Measurements from ENCODE around the gene GRIN1. TPM values are rescaled to one million over a fixed set of nuclear protein-coding genes. Genes with fewer than 3 reads are reported as not detected.

The GRIN1 gene
- total and polyA plus RNA-seq, 10 of the 15 experiments (the other 5 are each of a cell fraction or from before 2014, with no cell fraction given) = 0.05 to 0.10 (median 0.06) TPM; not detected in 6

- POLR2A ChIA-PET = no interaction called here
- no peak overlapping the region for H2AFZ ChIP-seq (ENCODE audit: control insufficient read depth, low read depth, low read length)
- in situ Hi-C loops (cut with MboI) (no loop called here), intact Hi-C loops (cut with micrococcal nuclease; ENCODE audit: unreplicated experiment) (no loop called here)
- H4K20me1 ChIP-seq (ENCODE audit: control insufficient read depth, insufficient read depth) = no peaks in the 10 kb centered on the region; the same call in 1 of the 2 replicates
- H3K4me1 ChIP-seq (ENCODE audit: control insufficient read depth, insufficient read depth, low read length) = no peaks in the 10 kb centered on the region
- H3K9me3 ChIP-seq (replicated peaks; ENCODE audit: control insufficient read depth, insufficient read depth, low read length) = peaks cover 15% of the 10 kb centered on the region; the same call in 2 of the 3 replicates
- no peaks in the 10 kb centered on the region; the same call in 1 of the 2 replicates for H3K79me2 ChIP-seq (ENCODE audit: control insufficient read depth, insufficient read depth, low read length)
- peaks cover 21 to 65% of the 10 kb centered on the region in 2 experiments; a peak in 3 of 4 replicates for H3K36me3 ChIP-seq (ENCODE audit: control insufficient read depth in 2 of 2, insufficient read depth in 2 of 2, low read length in 1 of 2)
- CTCF ChIA-PET = no interaction called here
- ATAC-seq = no peak
- H3K27ac ChIP-seq (ENCODE audit: control insufficient read depth, insufficient read depth) = no peak overlapping the region
- no peaks in the 10 kb centered on the region for H3K27me3 ChIP-seq (replicated peaks in 1 of 2; ENCODE audit: control insufficient read depth in 2 of 2, insufficient read depth in 2 of 2, low read length in 1 of 2)
- BruUV-seq (replicated peaks) = no TSS peak
- no peak for DNase-seq (ENCODE audit: low read depth, low spot score)
- H3K4me2 ChIP-seq (ENCODE audit: control insufficient read depth, insufficient read depth) = no peak overlapping the region
- RAD21 ChIA-PET (ENCODE audit: unreplicated experiment) = interaction anchor here (1.1 kb wide), 1 partner anchor 20 kb away, joined by 3 read pairs; the partner anchor contains the start of gene MAN1B1
- WGBS (ENCODE audit: insufficient coverage, insufficient replicate concordance, low lambda C conversion rate, missing lambda C conversion rate) = 97% methylated on average over 24 of the region's 27 CpGs
- H3K4me3 ChIP-seq = no peak overlapping the region
- no peak for FAIRE-seq
- no peak overlapping the region for H3K9ac ChIP-seq (ENCODE audit: control insufficient read depth, insufficient read depth, low read length)
- SMC1A ChIA-PET (ENCODE audit: uncharacterized antibody, unreplicated experiment) = no interaction called here
- TF ChIP-seq ASH2L (IDR thresholded peaks at IDR 0.05; ENCODE audit: borderline replicate concordance, low read depth) = no peak
- no peak for TF ChIP-seq E2F8 (IDR thresholded peaks at IDR 0.05; ENCODE audit: low read depth, partially characterized antibody)
- no peak for TF ChIP-seq POLR2AphosphoS5 (IDR thresholded peaks at IDR 0.05; ENCODE audit: low read length)
- TF ChIP-seq PBX3 (IDR thresholded peaks at IDR 0.05; ENCODE audit: insufficient replicate concordance, low read depth, low read length) = no peak
- TF ChIP-seq CBX5 (IDR thresholded peaks at IDR 0.05; ENCODE audit: low read depth) = no peak
- no peak for TF ChIP-seq NR2C2 (IDR thresholded peaks at IDR 0.05; ENCODE audit: borderline replicate concordance, control insufficient read depth, insufficient read length, low read depth)
- no peak for TF ChIP-seq KDM1A (IDR thresholded peaks at IDR 0.05; ENCODE audit: borderline replicate concordance)
- TF ChIP-seq ZBTB33 (IDR thresholded peaks at IDR 0.05) = no peak
- no peak for TF ChIP-seq BMI1 (IDR thresholded peaks at IDR 0.05; ENCODE audit: borderline replicate concordance)
- no peak for TF ChIP-seq USF2 (IDR thresholded peaks at IDR 0.05; ENCODE audit: borderline replicate concordance, low read depth, low read length)
- TF ChIP-seq NBN (IDR thresholded peaks at IDR 0.05) = no peak
- no peak for TF ChIP-seq NKRF (conservative IDR thresholded peaks at IDR 0.05)
- no peak for TF ChIP-seq IRF4 (IDR thresholded peaks at IDR 0.05; ENCODE audit: low read depth, low read length)
- no peak for TF ChIP-seq IKZF2 (IDR thresholded peaks at IDR 0.05)
- no peak for TF ChIP-seq CEBPB (IDR thresholded peaks at IDR 0.05; ENCODE audit: borderline replicate concordance in 1 of 2, low read depth in 2 of 2, low read length in 2 of 2)
Observed at GRCh38 chr9:137106662-137107250, 32.2 kb upstream of the GRIN1 start.
